GM12878 (cell line): Measurements from ENCODE around the gene BMPR2. TPM values are rescaled to one million over a fixed set of nuclear protein-coding genes. Genes with fewer than 3 reads are reported as not detected.
"Not testable (repeated sequence)": the region's sequence is repeated elsewhere in the genome, so short reads cannot be mapped to it uniquely, and the experiment has no call there.

Experiments
- ATAC-seq: fragments of 200-7000 bp; cut with Tn5 transposase; 3 replicates; pipeline ENCODE4 v1.9.1; 2020; ENCODE audit warnings: mild to moderate bottlenecking, moderate library complexity
- BruUV-seq: library from RNA; stranded (reverse); fragments of 400-500 nt; replicated peaks from 2 replicates; lab custom pipeline; 2021; lab: Mats Ljungman, UMichigan
- CTCF ChIA-PET: fragments of 300-600 bp; sonication (Branson Sonifier 250); formaldehyde crosslinking; extraction: SDS; loops from one replicate; lab custom pipeline; 2021; ENCODE audit warnings: inconsistent platforms; lab: Yijun Ruan, JAX
- POLR2A ChIA-PET: fragments of 350-600 bp; formaldehyde crosslinking; extraction: SDS; loops from one replicate; lab custom pipeline; 2021; ENCODE audit warnings: inconsistent platforms; lab: Charles Lee
- RAD21 ChIA-PET: fragments of 300-600 bp; sonication (Branson Sonifier 250); formaldehyde crosslinking; loops from one replicate; lab custom pipeline; 2023; ENCODE audit warnings: antibody characterized with exemption; ENCODE audit not compliant: unreplicated experiment; lab: Charles Lee
- SMC1A ChIA-PET: fragments of 300-600 bp; sonication (Branson Sonifier 250); formaldehyde crosslinking; loops from one replicate; lab custom pipeline; 2023; ENCODE audit not compliant: unreplicated experiment, uncharacterized antibody; lab: Charles Lee
- DNase-seq: peaks from one replicate; pipeline ENCODE4 v3.0.0-alpha.2; 2011; ENCODE audit warnings: low read depth, low spot score
- FAIRE-seq: peaks from 3 replicates; lab custom pipeline; 2011; peaks lifted over from hg19 to GRCh38; lab: Jason Lieb, UNC
- H2AFZ ChIP-seq: 2 replicates; pipeline ENCODE4 v1.6.0; 2011; ENCODE audit warnings: low read depth, low read length, control low read depth; ENCODE audit not compliant: control insufficient read depth
- H3K27ac ChIP-seq: 2 replicates; pipeline ENCODE4 v1.5.1; 2011; ENCODE audit warnings: control low read depth; ENCODE audit not compliant: control insufficient read depth, insufficient read depth
- H3K27me3 ChIP-seq, 2 experiments: replicated peaks in 1 of 2; 2 replicates each; pipeline versions ENCODE4 v1.6.0 to v1.6.1; 2011; ENCODE audit warnings: low read length in 1 of 2; ENCODE audit not compliant: control insufficient read depth in 2 of 2, insufficient read depth in 2 of 2
- H3K36me3 ChIP-seq, 2 experiments: 2 replicates each; pipeline ENCODE4 v1.5.1; 2011; ENCODE audit warnings: low read length in 1 of 2; ENCODE audit not compliant: control insufficient read depth in 2 of 2, insufficient read depth in 2 of 2
- H3K4me1 ChIP-seq: 2 replicates; pipeline ENCODE4 v1.6.1; 2011; ENCODE audit warnings: mild to moderate bottlenecking, low read length, moderate library complexity, mixed read lengths; ENCODE audit not compliant: control insufficient read depth, insufficient read depth
- H3K4me2 ChIP-seq: 2 replicates; pipeline ENCODE4 v1.6.0; 2011; ENCODE audit warnings: control low read depth; ENCODE audit not compliant: control insufficient read depth, insufficient read depth
- H3K4me3 ChIP-seq: fragments of 200-600 bp; sonication (generic); 2 replicates; pipeline ENCODE4 v1.5.1; 2016
- H3K79me2 ChIP-seq: 2 replicates; pipeline ENCODE4 v1.6.0; 2011; ENCODE audit warnings: low read length; ENCODE audit not compliant: control insufficient read depth, insufficient read depth
- H3K9ac ChIP-seq: 2 replicates; pipeline ENCODE4 v1.8.0; 2011; ENCODE audit warnings: low read length, control low read depth, mixed read lengths; ENCODE audit not compliant: control insufficient read depth, insufficient read depth
- H3K9me3 ChIP-seq: replicated peaks from 3 replicates; pipeline ENCODE4 v1.5.1; 2011; ENCODE audit warnings: mild to moderate bottlenecking, low read length; ENCODE audit not compliant: control insufficient read depth, insufficient read depth
- H4K20me1 ChIP-seq: 2 replicates; pipeline ENCODE4 v1.6.0; 2011; ENCODE audit not compliant: control insufficient read depth, insufficient read depth
- POLR2A ChIP-seq: IDR thresholded peaks from 2 replicates; pipeline ENCODE4 v1.6.1; 2011; ENCODE audit warnings: low read depth, mild to moderate bottlenecking, low read length
- RB1 ChIP-seq: fragments of 450-650 bp; formaldehyde crosslinking; IDR thresholded peaks from 2 replicates; pipeline ENCODE4 v1.6.1; 2017; ENCODE audit warnings: mild to moderate bottlenecking, borderline replicate concordance
- WGBS: methylation state at CpG from one replicate; pipeline ENCODE4 v1.1.6; 2016; ENCODE audit warnings: low lambda C conversion rate; ENCODE audit not compliant: insufficient replicate concordance, insufficient coverage; ENCODE audit errors: missing lambda C conversion rate; 5-methylcytosine and 5-hydroxymethylcytosine counted together
- in situ Hi-C: fragments of 300-500 bp; cut with MboI; formaldehyde crosslinking; loops from 9 replicates; pipeline ENCODE4 v1.14.3; 2018; ENCODE audit warnings: mixed read lengths
- intact Hi-C: fragments of 100-400 bp; cut with micrococcal nuclease; formaldehyde crosslinking; loops from one replicate; pipeline ENCODE4 v1.14.2; 2022; ENCODE audit not compliant: unreplicated experiment
- polyA plus RNA-seq, 11 experiments: library from polyadenylated mRNA; depleted of rRNA in 4 of 11; unstranded in 6 of 11; stranded (reverse) in 5 of 11; fragments of >200 nt; fragmentation: Nextera tagmentation in 4 of 11; fragmentation: Illumina TruSeq in 1 of 11; extraction: Ambion mirVana in 4 of 11; extraction: Trizol in 1 of 11; gene quantifications; 1 replicate in 1 of 11; 2 replicates in 10 of 11; pipeline versions ENCODE4 v1.2.1 to v1.2.3, GENCODE V29; 2011 to 2016; ENCODE audit warnings: inconsistent platforms in 2 of 11, missing spikeins in 2 of 11, low read depth in 1 of 11
- total RNA-seq, 4 experiments: library from RNA; depleted of rRNA in 3 of 4; stranded (reverse); fragments of >200 nt in 3 of 4; fragmentation: Illumina TruSeq in 1 of 4; extraction: Trizol in 1 of 4; gene quantifications; 2 replicates each; pipeline versions ENCODE4 v1.2.1 to v1.2.3, GENCODE V29; 2013 to 2021

The BMPR2 gene
- total and polyA plus RNA-seq, 10 of the 15 experiments (the other 5 are each of a cell fraction or from before 2014, with no cell fraction given): 2.4 to 33.0 (median 7.1) TPM

DNA sequence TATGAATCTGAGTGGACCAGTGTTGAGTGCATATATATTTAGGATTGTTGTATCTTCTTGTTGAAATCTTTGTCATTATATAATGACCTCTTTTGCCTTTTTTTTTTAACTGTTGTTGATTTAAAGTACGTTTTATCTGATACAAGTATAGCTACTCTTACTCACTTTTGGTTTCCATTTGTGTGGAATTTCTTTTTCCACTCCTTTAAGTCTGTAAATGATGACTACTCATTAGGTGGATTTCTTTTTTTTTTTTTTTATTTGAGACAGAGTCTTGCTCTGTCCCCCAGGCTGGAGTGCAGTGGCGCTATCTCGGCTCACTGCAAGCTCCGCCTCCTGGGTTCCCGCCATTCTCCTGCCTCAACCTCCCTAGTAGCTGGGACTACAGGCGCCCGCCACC is 206.7 kb downstream of the BMPR2 start:
- H3K9ac ChIP-seq, H2AFZ ChIP-seq, H3K4me1 ChIP-seq, H3K79me2 ChIP-seq, SMC1A ChIA-PET, CTCF ChIA-PET, BruUV-seq, H3K4me3 ChIP-seq, H4K20me1 ChIP-seq, H3K27me3 ChIP-seq, DNase-seq, intact Hi-C loops, H3K9me3 ChIP-seq, RAD21 ChIA-PET, H3K27ac ChIP-seq, ATAC-seq, H3K36me3 ChIP-seq, H3K4me2 ChIP-seq, FAIRE-seq: not testable (repeated sequence)
- in situ Hi-C loops: loop anchor here (5.0 to 25.0 kb wide), 2 partner anchors 284 to 1229 kb away; no protein-coding TSS in a partner anchor
- 80% methylated on average over 5 of the region's 7 CpGs for WGBS
- POLR2A ChIA-PET: interaction anchor here (0.7 kb wide), 1 partner anchor 261 kb away, joined by 4 read pairs; no protein-coding TSS in a partner anchor

DNA sequence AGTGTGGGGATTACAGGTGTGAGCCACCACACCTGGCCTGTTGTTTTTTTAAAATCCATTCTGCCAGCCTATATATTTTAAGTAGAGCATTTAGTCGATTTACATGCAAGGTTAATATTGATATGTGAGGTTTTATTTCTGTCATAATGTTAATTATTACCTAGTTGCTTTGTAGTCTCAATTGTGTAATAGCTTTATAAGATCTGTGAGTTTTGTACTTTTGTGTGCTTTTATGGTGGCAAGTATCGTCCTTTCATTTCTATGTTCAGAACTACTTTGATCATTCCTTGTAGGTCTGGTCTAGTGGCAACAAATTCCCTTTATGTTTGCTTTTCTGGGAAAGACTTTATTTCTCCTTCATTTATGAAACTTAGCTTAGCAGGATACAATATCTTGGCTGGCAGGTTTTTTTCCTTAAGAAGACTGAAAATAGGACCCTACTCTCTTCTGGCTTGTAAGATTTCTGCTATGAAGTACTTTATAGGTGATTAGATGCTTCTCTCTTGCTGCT is 207.6 kb downstream of the BMPR2 start:
- H3K27me3 ChIP-seq: no peaks in the 10 kb centered on the region
- H3K27ac ChIP-seq: no peak overlapping the region
- H4K20me1 ChIP-seq: no peaks in the 10 kb centered on the region
- RAD21 ChIA-PET: no interaction called here
- no peak for TF ChIP-seq POLR2A
- TF ChIP-seq RB1: no peak
- CTCF ChIA-PET: interaction anchor here (0.6 to 1.0 kb wide), 4 partner anchors 32 to 287 kb away, joined by 3 to 6 read pairs (median 3); no protein-coding TSS in a partner anchor
- no peaks in the 10 kb centered on the region for H3K36me3 ChIP-seq
- DNase-seq (no peak), ATAC-seq (no peak), FAIRE-seq (no peak)
- H3K4me2 ChIP-seq: no peak overlapping the region
- POLR2A ChIA-PET: no interaction called here
- no peaks in the 10 kb centered on the region for H3K9me3 ChIP-seq
- no TSS peak for BruUV-seq
- H3K9ac ChIP-seq: no peak overlapping the region
- intact Hi-C loops: no loop called here
- whole genome bisulfite sequencing: 36% methylated on average over 2 of the region's 2 CpGs
- H3K4me1 ChIP-seq: peaks cover 2% of the 10 kb centered on the region; the same call in 1 of the 2 replicates
- SMC1A ChIA-PET: interaction anchor here (0.7 to 1.1 kb wide), 3 partner anchors 10 to 185 kb away, joined by 3 read pairs; no protein-coding TSS in a partner anchor
- no peaks in the 10 kb centered on the region for H3K79me2 ChIP-seq
- in situ Hi-C loops: loop anchor here (5.0 to 25.0 kb wide), 2 partner anchors 284 to 1229 kb away; no protein-coding TSS in a partner anchor
- no peak overlapping the region for H2AFZ ChIP-seq
- H3K4me3 ChIP-seq: no peak overlapping the region
